HEK293 (cell line): ENCODE measurements around the gene LYRM1.

Source experiments
- TRIM28 ChIP-seq: IDR thresholded peaks from 2 replicates; pipeline ENCODE4 v1.6.1; 2011; ENCODE audit warnings: low read length, control low read depth, borderline replicate concordance
- ZNF221 ChIP-seq: fragments of 450-650 bp; formaldehyde crosslinking; IDR thresholded peaks from 2 replicates; pipeline ENCODE4 v1.5.1; 2017; ENCODE audit warnings: missing biosample characterization, missing genetic modification characterization, borderline replicate concordance
- ZNF280C ChIP-seq: fragments of 450-650 bp; formaldehyde crosslinking; IDR thresholded peaks from 2 replicates; pipeline ENCODE4 v1.5.1; 2016; ENCODE audit warnings: missing biosample characterization, missing genetic modification characterization
- ZNF350 ChIP-seq: fragments of 450-650 bp; formaldehyde crosslinking; IDR thresholded peaks from 2 replicates; pipeline ENCODE4 v1.5.0; 2017; ENCODE audit warnings: missing biosample characterization, mild to moderate bottlenecking, missing genetic modification characterization
- ZNF48 ChIP-seq: fragments of 450-650 bp; formaldehyde crosslinking; IDR thresholded peaks from 2 replicates; pipeline ENCODE4 v1.5.1; 2016; ENCODE audit warnings: missing biosample characterization, missing genetic modification characterization
- ZNF670 ChIP-seq: fragments of 450-650 bp; formaldehyde crosslinking; IDR thresholded peaks from 2 replicates; pipeline ENCODE4 v1.5.1; 2016; ENCODE audit warnings: missing biosample characterization, missing genetic modification characterization, low read depth

DNA sequence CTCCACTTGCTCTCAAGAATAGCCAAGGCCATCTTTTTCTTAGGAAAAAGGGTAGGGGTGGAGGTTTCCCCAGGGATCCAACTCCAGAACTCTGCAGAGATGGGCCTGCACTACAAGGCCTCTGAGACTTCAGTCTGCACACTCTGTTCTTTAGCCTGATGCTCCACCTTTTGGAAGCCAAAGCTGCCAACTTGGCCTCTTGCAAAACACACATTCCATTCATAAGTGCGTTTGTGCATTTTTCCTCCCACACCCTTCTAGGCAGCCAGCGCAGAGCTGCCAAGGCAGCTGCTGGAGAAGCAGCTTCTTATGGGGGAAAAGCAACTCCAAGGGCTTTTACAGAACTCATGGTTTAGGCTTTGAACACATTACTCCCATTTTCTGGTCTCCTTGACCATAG is 49.0 kb upstream of the LYRM1 start:
- TF ChIP-seq ZNF221 (tag by site-specific recombination) (no peak), ZNF350 (tag by site-specific recombination) (no peak), ZNF670 (no peak), ZNF280C (tag by site-specific recombination) (no peak), TRIM28 (no peak), ZNF48 (no peak)
